ENCODE results near the gene MARK1. TPM values are rescaled to one million over a fixed set of nuclear protein-coding genes. Genes with fewer than 3 reads are reported as not detected.
"Not testable (repeated sequence)": the region's sequence is repeated elsewhere in the genome, so short reads cannot be mapped to it uniquely, and the experiment has no call there.

MARK1 gene
- total RNA-seq, 1 donor from 2014 or later, result 9.3 TPM

- no peak for DNase-seq
Observed at GRCh38 chr1:220628431-220628830, 100.5 kb downstream of the MARK1 start.

- no peak for DNase-seq
Observed at GRCh38 chr1:220631238-220631815, 103.4 kb downstream of the MARK1 start.

GRCh38 chr1:220637759-220638158 lies 109.8 kb downstream of the MARK1 start:
- no peak for DNase-seq

GRCh38 chr1:220642285-220642684 lies 114.3 kb downstream of the MARK1 start:
- no peak for DNase-seq

- peak; percentile 4 for DNase-seq
Observed at GRCh38 chr1:220652995-220653394, 125.1 kb downstream of the MARK1 start.

GRCh38 chr1:220655509-220655908 lies 127.6 kb downstream of the MARK1 start:
- DNase-seq, result no peak

GRCh38 chr1:220655961-220656740 lies 128.2 kb downstream of the MARK1 start:
- DNase-seq, result no peak

- DNase-seq, result no peak
Observed at GRCh38 chr1:220666349-220666748, 138.4 kb downstream of the MARK1 start.

GRCh38 chr1:220669005-220669404 lies 141.1 kb downstream of the MARK1 start:
- DNase-seq, result no peak

- no peak for DNase-seq
Observed at GRCh38 chr1:220670365-220670764, 142.4 kb downstream of the MARK1 start.

- DNase-seq, result no peak
Observed at GRCh38 chr1:220673921-220674320, 146.0 kb downstream of the MARK1 start.

GRCh38 chr1:220677251-220677650 lies 149.3 kb downstream of the MARK1 start:
- DNase-seq, result no peak

GRCh38 chr1:220680085-220680687 lies 152.2 kb downstream of the MARK1 start:
- peak; percentile 56 for DNase-seq

- DNase-seq, result no peak
Observed at GRCh38 chr1:220681220-220681880, 153.4 kb downstream of the MARK1 start.

- DNase-seq, result no peak
Observed at GRCh38 chr1:220682901-220683576, 155.1 kb downstream of the MARK1 start.

GRCh38 chr1:220683716-220684115 lies 155.8 kb downstream of the MARK1 start:
- not testable (repeated sequence) for DNase-seq

- no peak for DNase-seq
Observed at GRCh38 chr1:220684890-220685289, 157.0 kb downstream of the MARK1 start.

- no peak for DNase-seq
Observed at GRCh38 chr1:220685879-220686278, 157.9 kb downstream of the MARK1 start.

GRCh38 chr1:220687809-220688208 lies 159.9 kb downstream of the MARK1 start:
- DNase-seq, result no peak

GRCh38 chr1:220689666-220690065 lies 161.7 kb downstream of the MARK1 start:
- no peak for DNase-seq

- DNase-seq, result peak; percentile 78
Observed at GRCh38 chr1:220690140-220691052, 162.5 kb downstream of the MARK1 start, which contains the start of gene C1orf115. TSS of gene C1orf115 (plus strand) at chr1:220690363. CDS start at chr1:220690403, 40 bp downstream.

Measured in tongue (tissue), 2 donors.